HG03565 (cell line): ENCODE data around the gene PRDM12.

Experiments used
- ATAC-seq: cut with Tn5 transposase; IDR thresholded peaks from one replicate; pipeline ENCODE4 v1.9.1; 2021; ENCODE audit warnings: mild to moderate bottlenecking, moderate library complexity; ENCODE audit not compliant: unreplicated experiment

PRDM12 gene

GRCh38 chr9:130714586-130715110 is 50.3 kb downstream of the PRDM12 start:
- no peak for ATAC-seq

GRCh38 chr9:130715270-130715669 is 50.9 kb downstream of the PRDM12 start:
- no peak for ATAC-seq

- no peak for ATAC-seq
Observed at GRCh38 chr9:130718562-130718961, 54.2 kb downstream of the PRDM12 start.

GRCh38 chr9:130720762-130721161 is 56.4 kb downstream of the PRDM12 start:
- ATAC-seq, result no peak

- no peak for ATAC-seq
Observed at GRCh38 chr9:130728721-130729120, 64.3 kb downstream of the PRDM12 start.

- no peak for ATAC-seq
Observed at GRCh38 chr9:130729145-130729544, 64.8 kb downstream of the PRDM12 start.

- ATAC-seq, result no peak
Observed at GRCh38 chr9:130731355-130731754, 67.0 kb downstream of the PRDM12 start.

GRCh38 chr9:130732136-130732535 is 67.7 kb downstream of the PRDM12 start:
- no peak for ATAC-seq
